ENCODE data around the gene RNF130.
"Not testable (repeated sequence)": the region's sequence is repeated elsewhere in the genome, so short reads cannot be mapped to it uniquely, and the experiment has no call there.

Gene RNF130

GRCh38 chr5:180102636-180103035 is 31.1 kb upstream of the RNF130 start:
- no peak for DNase-seq (ENCODE audit: low read depth)

- DNase-seq (ENCODE audit: low read depth): no peak
Observed at GRCh38 chr5:180101451-180102105, 30.0 kb upstream of the RNF130 start.

GRCh38 chr5:180100621-180101450 is 29.3 kb upstream of the RNF130 start:
- no peak for DNase-seq (ENCODE audit: low read depth)

DNA sequence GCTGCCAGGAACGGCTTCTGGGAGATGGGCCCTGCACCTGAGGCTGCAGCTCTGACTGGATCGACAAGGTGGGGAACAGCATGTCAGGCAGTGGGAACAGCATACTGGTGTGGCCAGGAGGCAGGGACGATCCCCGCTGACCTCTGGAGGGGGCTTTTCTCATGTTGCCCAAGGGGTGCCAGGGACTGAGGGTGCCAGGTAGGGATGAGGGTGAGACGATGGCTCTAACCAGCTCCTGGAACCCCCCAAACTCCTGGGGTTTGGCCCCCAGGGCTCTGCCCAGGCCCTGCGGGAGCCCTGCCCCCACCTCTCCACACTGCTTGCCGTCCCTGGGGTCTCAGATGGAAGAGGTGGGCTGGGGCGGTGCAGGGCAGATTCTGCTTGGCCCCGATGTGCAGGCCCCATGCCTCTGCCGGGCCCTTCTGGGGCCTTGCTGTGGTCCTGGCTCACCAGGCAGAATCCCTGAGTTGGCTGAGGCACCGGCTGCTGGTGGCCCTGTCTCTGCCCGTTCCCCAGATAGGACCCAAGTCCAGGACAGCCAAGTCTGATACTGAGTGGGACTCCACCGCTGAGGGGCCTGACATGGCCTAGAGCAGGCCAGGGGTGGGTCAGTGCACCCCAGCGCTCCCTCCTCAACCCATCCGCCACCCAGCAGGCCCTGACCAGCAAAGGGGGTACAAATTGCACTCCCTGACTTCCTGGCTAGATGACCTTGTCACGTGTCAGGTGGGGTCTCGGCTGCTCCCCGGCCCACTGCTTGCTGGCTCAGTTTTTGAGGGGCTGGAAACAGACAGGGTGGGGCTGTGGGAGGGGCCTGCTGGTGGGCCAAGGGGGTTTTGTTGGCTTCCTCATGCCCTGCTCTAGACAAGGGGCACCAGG is 28.4 kb upstream of the RNF130 start:
- no peak for DNase-seq (ENCODE audit: low read depth)

- no peak for DNase-seq (ENCODE audit: low read depth)
Observed at GRCh38 chr5:180098991-180099732, 27.6 kb upstream of the RNF130 start.

DNA sequence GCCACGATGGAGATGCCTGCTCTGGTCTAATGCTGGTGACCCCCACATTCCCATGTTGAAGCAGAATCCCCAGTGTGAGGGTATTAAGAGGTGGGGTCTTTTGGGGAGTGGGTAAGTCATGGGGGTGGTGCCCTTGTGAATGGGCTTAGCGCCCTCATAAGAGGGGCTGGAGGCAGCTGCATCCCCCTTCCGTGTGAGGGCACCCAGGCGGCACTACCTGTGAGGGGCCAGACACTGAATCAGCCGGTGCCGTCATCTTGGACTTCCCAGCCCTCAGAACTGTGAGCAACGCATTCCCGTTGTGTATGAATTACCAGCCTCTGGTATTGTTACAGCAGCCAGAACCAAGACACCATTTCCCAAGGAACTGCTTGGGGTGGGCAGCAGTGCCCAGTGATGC is 27.0 kb upstream of the RNF130 start:
- no peak for DNase-seq (ENCODE audit: low read depth)

DNA sequence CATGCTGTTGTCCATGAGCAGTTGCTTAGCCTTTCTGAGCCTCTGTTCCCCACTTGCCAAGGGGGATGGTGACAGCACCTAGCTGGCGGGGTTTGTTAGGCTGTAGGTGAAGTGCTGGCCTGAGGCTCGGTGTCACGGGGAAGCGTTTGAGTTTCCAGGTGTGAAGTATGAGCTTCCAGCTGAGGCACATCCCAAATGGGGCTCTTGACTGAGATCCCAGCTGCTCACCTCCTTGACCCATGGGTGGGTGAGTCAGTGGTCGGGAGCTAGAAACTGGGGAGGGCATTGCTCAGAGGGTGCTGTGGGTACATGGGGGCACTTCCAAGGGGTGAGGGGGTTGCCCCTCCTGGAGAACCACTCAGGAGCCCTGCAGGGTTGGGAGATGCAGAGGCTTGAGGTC is 26.4 kb upstream of the RNF130 start:
- no peak for DNase-seq (ENCODE audit: low read depth)

DNA sequence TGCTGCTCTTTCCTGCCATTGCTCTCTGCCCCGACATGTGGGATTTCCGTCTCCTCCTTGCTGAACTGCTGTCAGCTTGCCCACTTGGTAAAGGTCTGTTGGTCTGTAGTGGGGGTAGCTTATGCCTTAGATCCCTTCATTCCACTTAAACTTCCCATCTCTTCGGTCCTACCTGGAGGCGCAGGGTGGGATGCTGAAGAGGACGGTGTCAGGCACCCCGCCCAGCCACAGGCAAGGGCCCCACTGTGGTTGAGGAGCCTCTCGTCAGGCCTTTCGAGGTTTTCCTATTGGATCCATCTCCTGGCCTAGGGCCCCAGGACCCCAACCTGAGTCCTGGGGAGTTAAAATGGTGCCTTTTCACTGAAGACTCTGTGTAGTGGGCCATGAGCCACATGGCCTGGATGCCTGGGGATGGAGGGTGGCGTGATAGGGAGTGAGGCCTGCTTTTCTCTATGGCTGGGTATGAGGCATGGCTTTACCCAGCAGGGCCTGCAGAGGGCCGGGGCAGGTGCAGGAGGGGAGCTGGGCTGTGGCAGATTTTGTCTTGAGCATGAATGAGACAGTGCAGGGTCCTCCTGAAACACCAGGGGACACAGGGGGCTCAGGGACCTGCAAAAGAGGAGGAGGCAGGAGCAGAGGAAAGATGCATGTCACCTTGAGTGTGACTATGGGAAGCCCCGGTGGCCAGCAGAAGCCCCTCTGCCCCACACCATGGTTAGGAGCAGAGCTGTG is 25.8 kb upstream of the RNF130 start:
- DNase-seq (ENCODE audit: low read depth): no peak

DNA sequence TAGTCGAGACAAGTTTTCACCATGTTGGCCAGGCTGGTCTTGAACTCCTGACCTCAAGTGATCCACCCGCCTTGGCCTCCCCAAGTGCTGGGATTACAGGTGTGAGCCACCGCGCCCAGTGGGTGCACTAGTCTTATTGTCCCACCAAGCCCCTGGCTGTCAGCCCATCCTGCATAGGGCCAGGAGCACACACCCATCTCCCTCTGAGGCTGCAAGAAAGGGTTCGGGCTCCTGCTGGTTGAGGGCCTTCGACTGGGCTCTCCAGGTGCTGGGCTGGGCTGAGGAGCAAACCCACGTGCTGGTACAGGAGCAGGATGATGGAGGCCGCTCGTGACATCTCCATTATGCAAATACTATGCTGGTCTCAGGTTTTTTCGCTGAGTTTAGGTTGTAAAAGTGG is 25.1 kb upstream of the RNF130 start:
- no peak for DNase-seq (ENCODE audit: low read depth)

DNA sequence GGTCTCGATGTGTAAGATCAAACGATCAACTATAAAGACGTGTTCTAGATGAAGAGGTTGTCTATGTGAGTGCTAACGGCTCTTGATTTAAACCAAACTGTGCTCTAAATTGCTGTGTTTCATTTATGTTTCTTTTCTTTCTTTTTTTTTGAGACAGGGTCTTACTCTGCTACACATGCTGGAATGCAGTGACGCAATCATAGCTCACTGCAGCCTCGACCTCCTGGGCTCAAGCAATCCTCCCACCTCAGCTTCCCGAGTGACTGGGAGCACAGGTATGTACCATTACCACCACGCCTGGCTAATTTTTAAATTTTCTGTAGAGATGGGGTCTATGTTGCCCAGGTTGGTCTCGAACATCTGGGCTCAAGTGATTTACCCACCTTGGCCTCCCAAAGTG is 24.0 kb upstream of the RNF130 start:
- DNase-seq (ENCODE audit: low read depth): no peak

DNA sequence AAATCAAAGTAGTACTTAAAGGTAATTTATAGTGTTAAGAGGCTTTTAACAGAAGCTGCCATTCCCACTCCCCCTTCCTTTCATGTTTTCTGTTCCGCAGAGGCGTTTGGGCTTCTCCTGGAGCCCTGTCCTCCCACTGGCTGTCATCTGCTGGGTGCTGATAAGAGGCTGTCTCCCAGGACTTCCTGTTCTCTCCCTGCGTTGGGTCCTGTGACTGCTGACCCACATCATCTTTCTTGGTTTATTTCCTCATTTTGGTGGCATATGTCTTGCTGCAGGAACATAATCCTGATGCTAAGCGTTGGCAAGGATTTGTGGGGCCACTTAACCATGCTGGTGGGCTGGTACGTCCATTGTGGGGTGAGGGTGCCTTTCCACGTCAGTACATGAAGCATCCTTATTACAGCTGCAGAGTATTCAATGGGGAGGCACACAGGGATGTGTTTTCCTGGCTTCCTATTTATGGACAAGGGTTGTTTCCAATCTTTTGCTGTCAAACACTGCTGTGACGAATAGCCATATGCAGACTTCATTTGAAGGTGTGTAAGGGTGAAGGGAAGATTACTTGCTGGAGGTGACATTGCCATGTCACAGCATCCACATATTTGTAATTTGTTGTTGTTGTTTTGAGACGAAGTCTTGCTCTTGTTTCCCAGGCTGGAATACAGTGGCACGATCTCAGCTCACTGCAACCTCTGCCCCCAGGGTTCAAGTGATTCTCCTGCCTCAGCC is 22.3 kb upstream of the RNF130 start:
- no peak for DNase-seq (ENCODE audit: low read depth)

GRCh38 chr5:180093241-180093640 is 21.7 kb upstream of the RNF130 start:
- DNase-seq (ENCODE audit: low read depth): no peak

DNA sequence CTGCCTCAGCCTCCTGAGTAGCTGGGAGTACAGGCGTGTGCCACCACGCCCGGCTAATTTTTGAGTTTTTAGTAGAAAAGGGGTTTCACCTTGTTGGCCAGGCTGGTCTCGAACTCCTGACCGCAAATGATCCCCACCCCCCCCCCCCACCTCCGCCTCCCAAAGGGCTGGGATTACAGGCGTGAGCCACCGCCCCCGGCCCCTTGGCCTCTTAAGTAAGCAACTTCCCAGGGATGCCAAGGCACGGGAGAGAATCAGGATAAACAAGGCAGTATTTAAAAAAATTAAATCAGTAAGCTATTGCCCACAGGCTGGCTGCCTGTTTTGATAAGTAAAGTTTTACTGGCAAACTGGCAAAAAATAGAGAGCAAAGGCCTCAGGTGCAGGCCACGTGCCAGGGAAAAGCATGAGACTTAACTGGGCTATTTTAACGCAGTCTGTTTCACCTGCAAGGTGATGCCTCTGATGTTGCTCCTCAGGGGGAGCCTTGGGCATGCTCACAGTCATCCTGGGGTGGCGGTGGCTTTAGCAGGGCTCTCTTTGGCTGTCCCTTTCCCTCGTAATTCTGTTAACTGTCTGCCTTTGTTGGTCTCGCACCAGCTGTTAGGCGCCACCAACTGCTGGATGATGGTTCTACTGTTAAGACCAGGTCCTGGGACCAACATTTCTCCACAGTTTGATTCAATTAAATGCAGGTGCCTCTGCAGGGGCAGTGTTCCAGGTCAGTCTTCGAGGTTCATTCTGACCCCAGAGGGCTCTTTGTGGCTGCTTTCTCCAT is 19.4 kb upstream of the RNF130 start:
- DNase-seq (ENCODE audit: low read depth): no peak

DNA sequence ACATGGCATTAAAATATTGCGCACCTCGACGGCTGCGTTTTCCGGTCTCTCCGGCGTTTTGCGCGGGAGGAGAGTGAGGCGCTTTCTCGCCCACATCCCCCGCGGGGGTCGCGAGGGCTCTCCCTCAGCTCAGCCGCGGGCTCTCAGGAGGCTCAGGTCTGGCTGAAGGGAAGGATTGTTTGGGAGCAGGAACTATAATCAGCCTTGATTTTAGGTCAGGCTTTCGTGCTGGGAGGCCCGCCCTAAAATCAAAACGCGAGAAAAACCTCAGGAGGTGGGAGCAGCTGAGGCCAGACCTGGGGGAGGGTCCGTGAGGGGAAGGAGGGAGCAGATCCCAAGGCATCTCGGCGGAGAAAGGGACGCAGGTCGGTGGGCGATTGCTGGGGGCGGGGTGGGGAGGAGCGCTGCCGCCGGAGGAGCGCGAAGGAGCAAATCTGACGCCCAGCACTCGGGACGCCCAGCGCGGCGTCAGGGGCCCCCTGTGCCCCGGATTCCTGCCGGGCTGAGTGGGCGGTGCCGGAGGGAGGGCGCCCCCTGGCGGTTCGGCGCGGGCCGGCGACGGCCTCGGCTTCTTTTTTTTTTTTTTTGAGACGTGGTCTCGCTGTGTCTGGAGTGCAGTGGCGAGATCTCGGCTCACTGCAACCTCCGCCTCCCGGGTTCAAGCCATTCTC is 18.7 kb upstream of the RNF130 start:
- peak; percentile 85 for DNase-seq (ENCODE audit: low read depth)

DNA sequence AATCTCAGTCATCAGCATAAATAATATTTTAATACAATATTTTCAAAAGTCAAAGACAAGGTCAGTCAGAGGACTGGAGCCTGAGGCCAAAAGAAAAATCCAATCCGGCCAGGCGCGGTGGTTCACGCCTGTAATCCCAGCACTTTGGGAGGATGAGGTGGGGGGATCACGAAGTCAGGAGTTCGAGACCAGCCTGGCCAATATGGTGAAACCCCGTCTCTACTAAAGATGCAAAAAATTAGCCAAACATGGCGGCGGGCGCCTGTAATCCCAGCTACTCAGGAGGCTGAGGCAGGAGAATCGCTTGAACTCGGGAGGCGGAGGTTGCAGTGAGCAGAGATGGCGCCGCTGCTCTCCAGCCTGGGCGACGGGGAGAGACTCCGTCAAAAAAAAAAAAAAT is 18.1 kb upstream of the RNF130 start:
- DNase-seq (ENCODE audit: low read depth): not testable (repeated sequence)

DNA sequence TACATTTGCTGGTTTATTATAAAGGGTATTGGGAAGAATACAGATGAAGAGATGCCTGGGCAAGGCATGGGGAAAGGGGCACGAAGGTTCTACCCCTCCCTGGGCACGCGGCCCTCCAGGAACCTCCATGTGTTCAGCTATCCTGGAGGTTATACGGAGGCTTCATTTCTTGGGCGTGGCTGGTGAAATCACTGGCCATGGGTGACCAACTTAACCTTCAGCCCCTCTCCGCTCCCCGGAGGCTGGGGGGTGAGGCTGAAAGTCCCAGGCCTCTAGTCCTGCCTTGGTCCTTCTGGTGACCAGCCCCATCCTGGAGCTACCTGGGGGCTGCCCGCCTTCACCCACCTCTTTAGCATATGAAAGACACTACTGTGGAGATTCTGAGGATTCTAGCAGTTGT is 17.0 kb upstream of the RNF130 start:
- DNase-seq (ENCODE audit: low read depth): no peak

GRCh38 chr5:180086816-180087399 is 15.3 kb upstream of the RNF130 start:
- no peak for DNase-seq (ENCODE audit: low read depth)

DNA sequence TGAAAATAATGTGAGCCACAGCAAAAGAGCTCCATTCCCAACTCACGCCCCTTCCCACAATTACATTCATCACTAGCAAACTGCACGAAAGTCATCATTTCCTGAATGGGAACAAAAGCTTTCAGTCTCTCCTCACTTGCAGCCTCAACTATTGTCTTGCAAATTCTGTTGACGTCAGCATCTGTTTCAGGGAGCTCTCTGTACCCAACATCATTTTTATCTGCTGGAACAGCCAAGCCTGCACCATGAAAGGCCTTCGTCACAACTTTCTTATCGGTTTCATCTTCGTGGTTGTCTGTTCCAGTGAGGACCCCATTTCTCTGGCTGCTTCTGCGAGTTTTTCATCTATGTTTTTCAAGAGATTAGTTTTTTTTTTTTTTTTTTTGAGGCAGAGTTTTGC is 14.3 kb upstream of the RNF130 start:
- no peak for DNase-seq (ENCODE audit: low read depth)
